GM12892 (cell line): ENCODE results near the gene UNC5A.

ENCODE experiments used
- POLR2A ChIP-seq: IDR thresholded peaks from 2 replicates; pipeline ENCODE4 v1.6.1; 2011; ENCODE audit warnings: low read depth, low read length, control low read depth
- POLR2AphosphoS5 ChIP-seq: IDR thresholded peaks from 2 replicates; pipeline ENCODE4 v1.6.1; 2011; ENCODE audit warnings: low read depth, low read length, control low read depth
- TAF1 ChIP-seq: IDR thresholded peaks from 2 replicates; pipeline ENCODE4 v1.6.1; 2011; ENCODE audit warnings: low read depth, mild to moderate bottlenecking, control low read depth, low read length, borderline replicate concordance

- TF ChIP-seq POLR2AphosphoS5 = no peak
- TF ChIP-seq POLR2A = no peak
- no peak for TF ChIP-seq TAF1
Observed at GRCh38 chr5:176857216-176857893, 47.0 kb downstream of the UNC5A start.
